GM18520 (cell line): Measurements from ENCODE around the gene EIF4A3.

Source experiments
- ATAC-seq: cut with Tn5 transposase; IDR thresholded peaks from one replicate; pipeline ENCODE4 v1.9.1; 2021; ENCODE audit not compliant: unreplicated experiment

The EIF4A3 gene

GRCh38 chr17:80147035-80147822 is at the start of gene EIF4A3:
Gene EIF4A3, minus strand, starts transcription at chr17:80147128. Its CDS starts 167 bp downstream, at chr17:80146961.
- ATAC-seq = peak; percentile 81

GRCh38 chr17:80196652-80197051 is 49.7 kb upstream of the EIF4A3 start:
- no peak for ATAC-seq

GRCh38 chr17:80195671-80196529 is 49.0 kb upstream of the EIF4A3 start:
- ATAC-seq = no peak

- ATAC-seq = no peak
Measured at GRCh38 chr17:80195141-80195540, 48.2 kb upstream of the EIF4A3 start.

- no peak for ATAC-seq
Measured at GRCh38 chr17:80191865-80192661, 45.1 kb upstream of the EIF4A3 start.

GRCh38 chr17:80191192-80191591 is 44.3 kb upstream of the EIF4A3 start:
- ATAC-seq = no peak

- no peak for ATAC-seq
Measured at GRCh38 chr17:80190716-80191115, 43.8 kb upstream of the EIF4A3 start.

- ATAC-seq = no peak
Measured at GRCh38 chr17:80189611-80190010, 42.7 kb upstream of the EIF4A3 start.

- no peak for ATAC-seq
Measured at GRCh38 chr17:80187515-80187941, 40.6 kb upstream of the EIF4A3 start.

- no peak for ATAC-seq
Measured at GRCh38 chr17:80187090-80187489, 40.2 kb upstream of the EIF4A3 start.

GRCh38 chr17:80185968-80186367 is 39.0 kb upstream of the EIF4A3 start:
- ATAC-seq = no peak

- no peak for ATAC-seq
Measured at GRCh38 chr17:80184423-80184714, 37.4 kb upstream of the EIF4A3 start.

GRCh38 chr17:80183581-80184422 is 36.9 kb upstream of the EIF4A3 start:
- ATAC-seq = no peak

GRCh38 chr17:80182845-80183223 is 35.9 kb upstream of the EIF4A3 start:
- ATAC-seq = no peak

GRCh38 chr17:80182118-80182844 is 35.4 kb upstream of the EIF4A3 start:
- no peak for ATAC-seq

GRCh38 chr17:80181431-80181830 is 34.5 kb upstream of the EIF4A3 start:
- no peak for ATAC-seq

- ATAC-seq = no peak
Measured at GRCh38 chr17:80180192-80180591, 33.3 kb upstream of the EIF4A3 start.

GRCh38 chr17:80177986-80178595 is 31.2 kb upstream of the EIF4A3 start:
- no peak for ATAC-seq

- no peak for ATAC-seq
Measured at GRCh38 chr17:80176757-80177156, 29.8 kb upstream of the EIF4A3 start.
